Fibroblast of skin of abdomen (primary cell): Measurements from ENCODE around the gene THAP7.
"Not testable (repeated sequence)": the region's sequence is repeated elsewhere in the genome, so short reads cannot be mapped to it uniquely, and the experiment has no call there.

Source experiments
- DNase-seq: peaks from one replicate; pipeline ENCODE4 v3.0.0-alpha.2; 2013

Gene THAP7

GRCh38 chr22:21012446-21013407 is 10.8 kb upstream of the THAP7 start:
- no peak for DNase-seq

GRCh38 chr22:21010426-21011113 is 8.7 kb upstream of the THAP7 start:
- no peak for DNase-seq

GRCh38 chr22:21009638-21010425 is 7.9 kb upstream of the THAP7 start:
- DNase-seq: peak; percentile 44

- DNase-seq: not testable (repeated sequence)
Measured at GRCh38 chr22:21009208-21009607, 7.3 kb upstream of the THAP7 start.

- DNase-seq: no peak
Measured at GRCh38 chr22:21003782-21004181, 1.9 kb upstream of the THAP7 start.

GRCh38 chr22:21000987-21001600 is 824 bp downstream of the THAP7 start:
- no peak for DNase-seq

- no peak for DNase-seq
Measured at GRCh38 chr22:21000207-21000986, 1.5 kb downstream of the THAP7 start.

- no peak for DNase-seq
Measured at GRCh38 chr22:20999350-21000206, 2.3 kb downstream of the THAP7 start.

- DNase-seq: no peak
Measured at GRCh38 chr22:20998411-20999336, 3.2 kb downstream of the THAP7 start.

- no peak for DNase-seq
Measured at GRCh38 chr22:20997536-20998257, 4.2 kb downstream of the THAP7 start.

- DNase-seq: no peak
Measured at GRCh38 chr22:20996598-20997535, 5.1 kb downstream of the THAP7 start.

GRCh38 chr22:20996031-20996410 is 5.9 kb downstream of the THAP7 start:
- no peak for DNase-seq

GRCh38 chr22:20995329-20996030 is 6.4 kb downstream of the THAP7 start:
- no peak for DNase-seq

- no peak for DNase-seq
Measured at GRCh38 chr22:20994902-20995241, 7.0 kb downstream of the THAP7 start.

GRCh38 chr22:20994128-20994901 is 7.6 kb downstream of the THAP7 start:
- no peak for DNase-seq
